WI38 (cell line): ENCODE results near the gene KRT72.

ENCODE experiments used
- H3K4me3 ChIP-seq: 2 replicates; pipeline ENCODE4 v1.5.1; 2011; ENCODE audit warnings: low read depth, mild to moderate bottlenecking, control low read depth, low read length
- CTCF ChIP-seq: IDR thresholded peaks from 2 replicates; pipeline ENCODE4 v1.5.1; 2012; ENCODE audit warnings: low read depth, mild to moderate bottlenecking, control low read depth, low read length

Gene KRT72

GRCh38 chr12:52645120-52645761, 44.0 kb upstream of the KRT72 start:
- TF ChIP-seq CTCF, result no peak
- no peak overlapping the region for H3K4me3 ChIP-seq

- no peak for TF ChIP-seq CTCF
- no peak overlapping the region for H3K4me3 ChIP-seq
Measured at GRCh38 chr12:52644078-52644415, 42.8 kb upstream of the KRT72 start.

GRCh38 chr12:52643233-52644077, 42.2 kb upstream of the KRT72 start:
- H3K4me3 ChIP-seq, result no peak overlapping the region
- no peak for TF ChIP-seq CTCF

- H3K4me3 ChIP-seq, result no peak overlapping the region
- TF ChIP-seq CTCF, result no peak
Measured at GRCh38 chr12:52641468-52641867, 40.2 kb upstream of the KRT72 start.

- no peak overlapping the region for H3K4me3 ChIP-seq
- no peak for TF ChIP-seq CTCF
Measured at GRCh38 chr12:52637299-52637698, 36.0 kb upstream of the KRT72 start.

- no peak overlapping the region for H3K4me3 ChIP-seq
- TF ChIP-seq CTCF, result no peak
Measured at GRCh38 chr12:52636592-52637258, 35.5 kb upstream of the KRT72 start.

- no peak for TF ChIP-seq CTCF
- no peak overlapping the region for H3K4me3 ChIP-seq
Measured at GRCh38 chr12:52636189-52636588, 34.9 kb upstream of the KRT72 start.
